Thoracic aorta (tissue), 2 donors: ENCODE results near the gene AEBP1. TPM values are rescaled to one million over a fixed set of nuclear protein-coding genes. Genes with fewer than 3 reads are reported as not detected.

Source experiments
- ATAC-seq: fragments of 150-250 bp; one replicate; pipeline ENCODE4 v1.8.0; 2017; ENCODE audit warnings: low read depth; ENCODE audit not compliant: insufficient number of reproducible peaks, low FRiP score
- DNase-seq: peaks from one replicate; pipeline ENCODE4 v3.0.0-alpha.2; 2020; ENCODE audit warnings: low spot score
- H3K27ac ChIP-seq, 2 donors: fragments of 200-600 bp; sonication (generic); 1 replicate in 1 of 2; 2 replicates in 1 of 2; pipeline ENCODE4 v1.5.1; 2016; ENCODE audit warnings: mild to moderate bottlenecking in 2 of 2, moderate library complexity in 2 of 2
- H3K27me3 ChIP-seq: fragments of 200-600 bp; sonication (generic); replicated peaks from 2 replicates; pipeline ENCODE4 v1.6.0; 2016; ENCODE audit warnings: mild to moderate bottlenecking; ENCODE audit not compliant: insufficient read depth
- H3K36me3 ChIP-seq: fragments of 200-600 bp; sonication (generic); one replicate; pipeline ENCODE4 v1.5.1; 2016
- H3K4me1 ChIP-seq, 2 donors: fragments of 200-600 bp; sonication (generic); 1 replicate in 1 of 2; 2 replicates in 1 of 2; pipeline versions ENCODE4 v1.5.1 to v1.6.0; 2016; ENCODE audit warnings: low read depth in 2 of 2, mild to moderate bottlenecking in 1 of 2; ENCODE audit not compliant: control insufficient read depth in 1 of 2
- H3K4me3 ChIP-seq: fragments of 200-600 bp; sonication (generic); 2 replicates; pipeline ENCODE4 v1.5.1; 2016; ENCODE audit warnings: mild to moderate bottlenecking
- H3K9me3 ChIP-seq: fragments of 200-600 bp; sonication (generic); 2 replicates; pipeline ENCODE4 v1.5.1; 2016
- CTCF ChIP-seq: fragments of 200-600 bp; sonication (generic); IDR thresholded peaks from one replicate; pipeline ENCODE4 v1.5.1; 2019; ENCODE audit warnings: antibody characterized with exemption
- total RNA-seq, 2 donors: library from RNA; depleted of rRNA; stranded (reverse); fragments of >200 nt; gene quantifications; one replicate each; pipeline versions ENCODE4 v1.1.0 to v1.2.3, GENCODE V29; 2016

The AEBP1 gene
- total RNA-seq, 2 donors from 2014 or later, result 1,006 to 1,415 TPM

- no peak for ATAC-seq
- Histone ChIP-seq H3K27me3 (no peaks in the 10 kb centered on the region), H3K9me3 (no peaks in the 10 kb centered on the region), H3K4me3 (no peak overlapping the region), H3K27ac (peak overlapping the region; percentile 96 to 100), H3K4me1 (peaks cover 40 to 74% of the 10 kb centered on the region in 2 donors), H3K36me3 (peaks cover 6% of the 10 kb centered on the region)
- no peak for DNase-seq
- TF ChIP-seq CTCF, result no peak
Measured at GRCh38 chr7:44102846-44103565, 1.1 kb upstream of the AEBP1 start.

- no peaks in the 10 kb centered on the region for H3K9me3 ChIP-seq
- no peak for TF ChIP-seq CTCF
- H3K4me3 ChIP-seq, result peak overlapping the region; percentile 78
- H3K36me3 ChIP-seq, result peaks cover 11% of the 10 kb centered on the region
- H3K27me3 ChIP-seq, result no peaks in the 10 kb centered on the region
- peaks cover 45 to 79% of the 10 kb centered on the region in 2 donors for H3K4me1 ChIP-seq
- no peak for ATAC-seq
- H3K27ac ChIP-seq, result peak overlapping the region; percentile 96 to 100
- no peak for DNase-seq
Measured at GRCh38 chr7:44103566-44103922, 601 bp upstream of the AEBP1 start.

GRCh38 chr7:44104860-44105771 lies 971 bp downstream of the AEBP1 start:
- H3K36me3 ChIP-seq, result peaks cover 27% of the 10 kb centered on the region
- no peaks in the 10 kb centered on the region for H3K9me3 ChIP-seq
- ATAC-seq (peak; percentile 21), DNase-seq (no peak)
- no peak for TF ChIP-seq CTCF
- peaks cover 47 to 84% of the 10 kb centered on the region in 2 donors for H3K4me1 ChIP-seq
- no peaks in the 10 kb centered on the region for H3K27me3 ChIP-seq
- peak overlapping the region; percentile 99 to 100 for H3K27ac ChIP-seq
- peak overlapping the region; percentile 78 for H3K4me3 ChIP-seq

GRCh38 chr7:44105832-44106231 lies 1.7 kb downstream of the AEBP1 start:
- TF ChIP-seq CTCF, result no peak
- Histone ChIP-seq H3K9me3 (no peaks in the 10 kb centered on the region), H3K27ac (peak overlapping the region; percentile 99 to 100), H3K36me3 (peaks cover 34% of the 10 kb centered on the region), H3K4me1 (peaks cover 47 to 84% of the 10 kb centered on the region in 2 donors), H3K4me3 (peak overlapping the region; percentile 78), H3K27me3 (no peaks in the 10 kb centered on the region)
- ATAC-seq, result no peak
- DNase-seq, result no peak
